DMS79 treated with DMSO at 0.1 percent for 48 hours (cell line): ENCODE measurements around the gene OR5D18.
"Not testable (repeated sequence)": the region's sequence is repeated elsewhere in the genome, so short reads cannot be mapped to it uniquely, and the experiment has no call there.

Source experiments
- DNase-seq: peaks from one replicate; lab custom pipeline; 2025; lab: John Stamatoyannopoulos, UW

OR5D18 gene

GRCh38 chr11:55819330-55819729 is at the start of gene OR5D18:
OR5D18 (plus strand) TSS chr11:55819630; CDS start chr11:55819630, 0 bp downstream.
- DNase-seq, result no peak

- DNase-seq, result no peak
These were observed 46.3 kb upstream of the OR5D18 start, which contains the start of gene OR5D13 for GRCh38 chr11:55773138-55773537. OR5D13 (plus strand) TSS chr11:55773438; CDS start chr11:55773438, 0 bp downstream.

GRCh38 chr11:55791606-55792005 is 27.8 kb upstream of the OR5D18 start:
- no peak for DNase-seq

- DNase-seq, result no peak
These were observed 26.1 kb upstream of the OR5D18 start for GRCh38 chr11:55793321-55793720.

- no peak for DNase-seq
These were observed 24.2 kb upstream of the OR5D18 start, which contains the start of gene OR5D14 for GRCh38 chr11:55795256-55795655. OR5D14 (plus strand) TSS chr11:55795556; CDS start chr11:55795556, 0 bp downstream.

GRCh38 chr11:55806248-55806647 is 13.2 kb upstream of the OR5D18 start:
- DNase-seq, result no peak

GRCh38 chr11:55811067-55811466 is 8.4 kb upstream of the OR5D18 start, which contains the start of gene OR5L1:
OR5L1 (plus strand) TSS chr11:55811367; CDS start chr11:55811467, 100 bp downstream.
- DNase-seq, result no peak

- DNase-seq, result no peak
These were observed 7.5 kb downstream of the OR5D18 start, which contains the start of gene OR5L2 for GRCh38 chr11:55826919-55827318. OR5L2 (plus strand) TSS chr11:55827219; CDS start chr11:55827219, 0 bp downstream.

GRCh38 chr11:55838452-55838851 is 19.0 kb downstream of the OR5D18 start, which contains the start of gene OR5D16:
OR5D16 (plus strand) TSS chr11:55838752; CDS start chr11:55838752, 0 bp downstream.
- DNase-seq, result no peak

- DNase-seq, result no peak
These were observed 28.0 kb downstream of the OR5D18 start for GRCh38 chr11:55847453-55847852.

GRCh38 chr11:55849037-55849436 is 29.6 kb downstream of the OR5D18 start:
- no peak for DNase-seq

GRCh38 chr11:55852141-55852540 is 32.7 kb downstream of the OR5D18 start:
- DNase-seq, result no peak

GRCh38 chr11:55854704-55855103 is 35.3 kb downstream of the OR5D18 start:
- no peak for DNase-seq

- DNase-seq, result not testable (repeated sequence)
These were observed 47.9 kb downstream of the OR5D18 start for GRCh38 chr11:55867354-55867753.
